IMR-90 (cell line): Measurements from ENCODE around the gene LRFN4.

Experiments
- POLR2A ChIP-seq: IDR thresholded peaks from 2 replicates; pipeline ENCODE4 v1.6.1; 2012; ENCODE audit warnings: mild to moderate bottlenecking, low read depth, low read length
- RCOR1 ChIP-seq: IDR thresholded peaks from 2 replicates; pipeline ENCODE4 v1.6.1; 2012; ENCODE audit warnings: mild to moderate bottlenecking, low read length, improper control_type of control experiment; ENCODE audit not compliant: insufficient replicate concordance
- RFX5 ChIP-seq: IDR thresholded peaks from 2 replicates; pipeline ENCODE4 v1.8.0; 2012; ENCODE audit warnings: low read depth, mild to moderate bottlenecking, low read length, moderate library complexity
- TF ChIP-seq, protein P1 (sequence below): conservative IDR thresholded peaks from 2 replicates; pipeline ENCODE4 v1.5.1; 2012; ENCODE audit warnings: mild to moderate bottlenecking, low read depth, low read length, improper control_type of control experiment
- TF ChIP-seq, protein P2 (sequence below): fragments of 150-350 bp; IDR thresholded peaks from 2 replicates; pipeline ENCODE4 v1.6.1; 2017; ENCODE audit warnings: mild to moderate bottlenecking, antibody characterized with exemption, low read length, low read depth

DNA sequence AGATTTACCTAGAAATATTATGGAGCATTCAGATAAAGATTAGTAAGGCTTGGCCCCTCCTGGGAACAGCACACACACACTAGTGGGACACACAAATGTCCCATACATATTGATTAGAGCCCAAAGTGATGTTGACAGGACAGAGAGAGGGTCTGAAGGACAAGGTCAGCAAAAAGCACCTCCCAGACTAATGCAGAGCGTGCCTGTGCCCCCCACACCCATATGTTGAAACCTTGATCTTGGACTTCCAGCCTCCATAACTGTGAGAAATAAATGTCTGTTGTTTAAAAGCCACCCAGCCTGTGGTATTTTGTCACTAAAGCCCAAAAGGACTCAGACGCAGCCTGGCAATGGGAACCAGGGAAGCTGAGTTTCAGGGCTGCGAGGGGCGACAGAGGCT is 27.6 kb downstream of the LRFN4 start:
- TF ChIP-seq RCOR1 (no peak), POLR2A (no peak), RFX5 (no peak)
- TF ChIP-seq, protein P1, sequence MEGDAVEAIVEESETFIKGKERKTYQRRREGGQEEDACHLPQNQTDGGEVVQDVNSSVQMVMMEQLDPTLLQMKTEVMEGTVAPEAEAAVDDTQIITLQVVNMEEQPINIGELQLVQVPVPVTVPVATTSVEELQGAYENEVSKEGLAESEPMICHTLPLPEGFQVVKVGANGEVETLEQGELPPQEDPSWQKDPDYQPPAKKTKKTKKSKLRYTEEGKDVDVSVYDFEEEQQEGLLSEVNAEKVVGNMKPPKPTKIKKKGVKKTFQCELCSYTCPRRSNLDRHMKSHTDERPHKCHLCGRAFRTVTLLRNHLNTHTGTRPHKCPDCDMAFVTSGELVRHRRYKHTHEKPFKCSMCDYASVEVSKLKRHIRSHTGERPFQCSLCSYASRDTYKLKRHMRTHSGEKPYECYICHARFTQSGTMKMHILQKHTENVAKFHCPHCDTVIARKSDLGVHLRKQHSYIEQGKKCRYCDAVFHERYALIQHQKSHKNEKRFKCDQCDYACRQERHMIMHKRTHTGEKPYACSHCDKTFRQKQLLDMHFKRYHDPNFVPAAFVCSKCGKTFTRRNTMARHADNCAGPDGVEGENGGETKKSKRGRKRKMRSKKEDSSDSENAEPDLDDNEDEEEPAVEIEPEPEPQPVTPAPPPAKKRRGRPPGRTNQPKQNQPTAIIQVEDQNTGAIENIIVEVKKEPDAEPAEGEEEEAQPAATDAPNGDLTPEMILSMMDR = no peak
- TF ChIP-seq, protein P2, sequence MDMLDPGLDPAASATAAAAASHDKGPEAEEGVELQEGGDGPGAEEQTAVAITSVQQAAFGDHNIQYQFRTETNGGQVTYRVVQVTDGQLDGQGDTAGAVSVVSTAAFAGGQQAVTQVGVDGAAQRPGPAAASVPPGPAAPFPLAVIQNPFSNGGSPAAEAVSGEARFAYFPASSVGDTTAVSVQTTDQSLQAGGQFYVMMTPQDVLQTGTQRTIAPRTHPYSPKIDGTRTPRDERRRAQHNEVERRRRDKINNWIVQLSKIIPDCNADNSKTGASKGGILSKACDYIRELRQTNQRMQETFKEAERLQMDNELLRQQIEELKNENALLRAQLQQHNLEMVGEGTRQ = no peak
